ENCODE measurements around the gene ROPN1B.

Gene ROPN1B

GRCh38 chr3:126014252-126014651, 45.3 kb downstream of the ROPN1B start:
- no peaks in the 10 kb centered on the region for H3K27me3 ChIP-seq
- H4K20me1 ChIP-seq: no peaks in the 10 kb centered on the region
- TF ChIP-seq Cebpa-rat (IDR thresholded peaks at IDR 0.05): no peak
- H3K4me1 ChIP-seq: no peaks in the 10 kb centered on the region
- H3K4me2 ChIP-seq: no peak overlapping the region
- H3K27ac ChIP-seq: no peak overlapping the region
- no peak overlapping the region for H3K4me3 ChIP-seq
- peaks cover 55% of the 10 kb centered on the region for H3K36me3 ChIP-seq
- no peaks in the 10 kb centered on the region for H3K9me3 ChIP-seq
- no peak overlapping the region for H3K9ac ChIP-seq

- H3K36me3 ChIP-seq: peaks cover 55% of the 10 kb centered on the region
- TF ChIP-seq Cebpa-rat (IDR thresholded peaks at IDR 0.05): no peak
Observed at GRCh38 chr3:126015075-126015474, 46.1 kb downstream of the ROPN1B start.

GRCh38 chr3:126016616-126017015, 47.6 kb downstream of the ROPN1B start:
- no peak overlapping the region for H3K27ac ChIP-seq
- H3K9ac ChIP-seq: no peak overlapping the region
- no peaks in the 10 kb centered on the region for H3K9me3 ChIP-seq
- no peaks in the 10 kb centered on the region for H3K4me1 ChIP-seq
- no peak overlapping the region for H3K4me2 ChIP-seq
- no peaks in the 10 kb centered on the region for H4K20me1 ChIP-seq
- H3K4me3 ChIP-seq: no peak overlapping the region
- TF ChIP-seq Cebpa-rat (IDR thresholded peaks at IDR 0.05): no peak
- peaks cover 48% of the 10 kb centered on the region; the same call in 1 of the 2 replicates for H3K36me3 ChIP-seq
- no peaks in the 10 kb centered on the region for H3K27me3 ChIP-seq

More at GRCh38 chr3:126015075-126015474, 46.1 kb downstream of the ROPN1B start:
- no peak overlapping the region for H3K4me3 ChIP-seq
- no peaks in the 10 kb centered on the region for H3K4me1 ChIP-seq
- H4K20me1 ChIP-seq: no peaks in the 10 kb centered on the region
- H3K9me3 ChIP-seq: no peaks in the 10 kb centered on the region
- H3K4me2 ChIP-seq: no peak overlapping the region
- H3K27ac ChIP-seq: no peak overlapping the region
- no peaks in the 10 kb centered on the region for H3K27me3 ChIP-seq
- H3K9ac ChIP-seq: no peak overlapping the region

- no peak overlapping the region for H3K9ac ChIP-seq
- H4K20me1 ChIP-seq: no peaks in the 10 kb centered on the region
- H3K27ac ChIP-seq: no peak overlapping the region
- H3K9me3 ChIP-seq: no peaks in the 10 kb centered on the region
- H3K27me3 ChIP-seq: no peaks in the 10 kb centered on the region
- H3K4me1 ChIP-seq: no peaks in the 10 kb centered on the region
- no peak overlapping the region for H3K4me3 ChIP-seq
- no peak for TF ChIP-seq Cebpa-rat (IDR thresholded peaks at IDR 0.05)
- H3K4me2 ChIP-seq: no peak overlapping the region
- H3K36me3 ChIP-seq: peaks cover 43% of the 10 kb centered on the region; the same call in 1 of the 2 replicates
Observed at GRCh38 chr3:126017362-126017761, 48.4 kb downstream of the ROPN1B start.

GRCh38 chr3:126018545-126018944, 49.6 kb downstream of the ROPN1B start:
- H3K27ac ChIP-seq: no peak overlapping the region
- H3K9ac ChIP-seq: no peak overlapping the region
- TF ChIP-seq Cebpa-rat (IDR thresholded peaks at IDR 0.05): no peak
- H4K20me1 ChIP-seq: no peaks in the 10 kb centered on the region
- H3K4me1 ChIP-seq: no peaks in the 10 kb centered on the region
- no peaks in the 10 kb centered on the region for H3K9me3 ChIP-seq
- H3K4me3 ChIP-seq: no peak overlapping the region
- H3K27me3 ChIP-seq: no peaks in the 10 kb centered on the region
- no peak overlapping the region for H3K4me2 ChIP-seq
- peaks cover 45% of the 10 kb centered on the region; the same call in 1 of the 2 replicates for H3K36me3 ChIP-seq

GRCh38 chr3:126018995-126019394, 50.0 kb downstream of the ROPN1B start:
- Histone ChIP-seq H3K9ac (no peak overlapping the region), H3K9me3 (no peaks in the 10 kb centered on the region), H3K4me1 (no peaks in the 10 kb centered on the region), H3K36me3 (peaks cover 41% of the 10 kb centered on the region; the same call in 1 of the 2 replicates), H3K27ac (no peak overlapping the region), H3K4me2 (no peak overlapping the region), H4K20me1 (no peaks in the 10 kb centered on the region), H3K4me3 (no peak overlapping the region), H3K27me3 (no peaks in the 10 kb centered on the region)
- no peak for TF ChIP-seq Cebpa-rat (IDR thresholded peaks at IDR 0.05)

GRCh38 chr3:126019683-126020082, 50.7 kb downstream of the ROPN1B start:
- Histone ChIP-seq H3K4me3 (no peak overlapping the region), H3K4me2 (no peak overlapping the region), H3K36me3 (peaks cover 41% of the 10 kb centered on the region; the same call in 1 of the 2 replicates), H3K4me1 (no peaks in the 10 kb centered on the region), H3K9ac (no peak overlapping the region), H3K27me3 (no peaks in the 10 kb centered on the region), H4K20me1 (no peaks in the 10 kb centered on the region), H3K9me3 (no peaks in the 10 kb centered on the region), H3K27ac (no peak overlapping the region)
- no peak for TF ChIP-seq Cebpa-rat (IDR thresholded peaks at IDR 0.05)

- H3K4me2 ChIP-seq: no peak overlapping the region
- TF ChIP-seq Cebpa-rat (IDR thresholded peaks at IDR 0.05): no peak
- H3K4me3 ChIP-seq: no peak overlapping the region
Observed at GRCh38 chr3:126021224-126021623, 52.2 kb downstream of the ROPN1B start.

GRCh38 chr3:126021702-126022101, 52.7 kb downstream of the ROPN1B start:
- Histone ChIP-seq H3K9me3 (no peaks in the 10 kb centered on the region), H3K36me3 (peaks cover 39% of the 10 kb centered on the region; the same call in 1 of the 2 replicates), H3K4me2 (no peak overlapping the region), H4K20me1 (no peaks in the 10 kb centered on the region), H3K9ac (no peak overlapping the region), H3K27me3 (no peaks in the 10 kb centered on the region), H3K4me1 (no peaks in the 10 kb centered on the region), H3K27ac (no peak overlapping the region), H3K4me3 (no peak overlapping the region)
- no peak for TF ChIP-seq Cebpa-rat (IDR thresholded peaks at IDR 0.05)

More at GRCh38 chr3:126021224-126021623, 52.2 kb downstream of the ROPN1B start:
- H3K36me3 ChIP-seq: peaks cover 41% of the 10 kb centered on the region; the same call in 1 of the 2 replicates
- H3K27me3 ChIP-seq: no peaks in the 10 kb centered on the region
- H3K9me3 ChIP-seq: no peaks in the 10 kb centered on the region
- no peak overlapping the region for H3K27ac ChIP-seq
- H3K4me1 ChIP-seq: no peaks in the 10 kb centered on the region
- H3K9ac ChIP-seq: no peak overlapping the region
- H4K20me1 ChIP-seq: no peaks in the 10 kb centered on the region

- Histone ChIP-seq H3K4me2 (no peak overlapping the region), H4K20me1 (no peaks in the 10 kb centered on the region), H3K9ac (no peak overlapping the region), H3K4me1 (no peaks in the 10 kb centered on the region), H3K4me3 (no peak overlapping the region), H3K36me3 (peaks cover 42% of the 10 kb centered on the region), H3K27ac (no peak overlapping the region), H3K27me3 (no peaks in the 10 kb centered on the region), H3K9me3 (peaks cover 10% of the 10 kb centered on the region)
- TF ChIP-seq Cebpa-rat (IDR thresholded peaks at IDR 0.05): no peak
Observed at GRCh38 chr3:126022741-126023359, 53.9 kb downstream of the ROPN1B start.
